Activated CD4-positive, alpha-beta memory T cell treated with anti-CD3 and anti-CD28 coated beads, Interleukin-2, amount 10 ng/mL, durations not matched to agents 7 days and 5 days (primary cell): ENCODE measurements around the gene VEZT. TPM values are rescaled to one million over a fixed set of nuclear protein-coding genes. Genes with fewer than 3 reads are reported as not detected.
"Not testable (repeated sequence)": the region's sequence is repeated elsewhere in the genome, so short reads cannot be mapped to it uniquely, and the experiment has no call there.

ENCODE experiments used
- CTCF ChIA-PET: fragments of 350-600 bp; sonication (Branson Sonifier 250); formaldehyde crosslinking; loops from one replicate; lab custom pipeline; 2021; ENCODE audit warnings: antibody characterized with exemption, inconsistent platforms; lab: Charles Lee
- POLR2A ChIA-PET: fragments of 350-600 bp; sonication (Branson Sonifier 250); formaldehyde crosslinking; loops from one replicate; lab custom pipeline; 2021; ENCODE audit warnings: antibody characterized with exemption; lab: Charles Lee
- DNase-seq: peaks from one replicate; pipeline ENCODE4 v3.0.0-alpha.2; 2020
- H3K27ac Mint-ChIP-seq: one replicate; pipeline ENCODE4 v1.8.0; 2021; ENCODE audit warnings: mild to moderate bottlenecking, mixed read lengths
- H3K27me3 Mint-ChIP-seq: one replicate; pipeline ENCODE4 v1.8.0; 2021; ENCODE audit warnings: mixed read lengths
- H3K36me3 Mint-ChIP-seq: one replicate; pipeline ENCODE4 v1.8.0; 2021; ENCODE audit warnings: low read depth, mixed read lengths
- H3K4me1 Mint-ChIP-seq: one replicate; pipeline ENCODE4 v1.8.0; 2021; ENCODE audit warnings: mixed read lengths
- H3K4me3 Mint-ChIP-seq: one replicate; pipeline ENCODE4 v1.8.0; 2021; ENCODE audit warnings: mild to moderate bottlenecking, mixed read lengths
- H3K9me3 Mint-ChIP-seq: one replicate; pipeline ENCODE4 v1.8.0; 2021; ENCODE audit warnings: mixed read lengths
- total RNA-seq, 2 experiments: library from RNA; stranded (reverse); gene quantifications; one replicate each; pipeline ENCODE4 v1.2.3, GENCODE V29; 2021

Gene VEZT
- total RNA-seq, 2 experiments from 2014 or later, result 35.7 to 38.4 TPM

GRCh38 chr12:95187865-95188415 is 29.7 kb upstream of the VEZT start:
- no peak for DNase-seq
- no peak overlapping the region for H3K27ac Mint-ChIP-seq
- H3K4me3 Mint-ChIP-seq, result no peak overlapping the region
- ChIA-PET POLR2A (no interaction called here), CTCF (no interaction called here)
- H3K4me1 Mint-ChIP-seq, result no peaks in the 10 kb centered on the region
- no peaks in the 10 kb centered on the region for H3K9me3 Mint-ChIP-seq
- H3K36me3 Mint-ChIP-seq, result no peaks in the 10 kb centered on the region
- no peaks in the 10 kb centered on the region for H3K27me3 Mint-ChIP-seq

- Mint-ChIP-seq H3K36me3 (no peaks in the 10 kb centered on the region), H3K27ac (no peak overlapping the region), H3K4me1 (no peaks in the 10 kb centered on the region), H3K4me3 (no peak overlapping the region), H3K27me3 (no peaks in the 10 kb centered on the region), H3K9me3 (no peaks in the 10 kb centered on the region)
- CTCF ChIA-PET, result no interaction called here
- DNase-seq, result no peak
- POLR2A ChIA-PET, result no interaction called here
Observed at GRCh38 chr12:95191060-95191696, 26.4 kb upstream of the VEZT start.

- CTCF ChIA-PET, result no interaction called here
- H3K4me1 Mint-ChIP-seq, result no peaks in the 10 kb centered on the region
- H3K36me3 Mint-ChIP-seq, result no peaks in the 10 kb centered on the region
- no peak overlapping the region for H3K4me3 Mint-ChIP-seq
- H3K27ac Mint-ChIP-seq, result no peak overlapping the region
- POLR2A ChIA-PET, result no interaction called here
- no peaks in the 10 kb centered on the region for H3K27me3 Mint-ChIP-seq
- DNase-seq, result no peak
- H3K9me3 Mint-ChIP-seq, result no peaks in the 10 kb centered on the region
Observed at GRCh38 chr12:95192271-95192670, 25.3 kb upstream of the VEZT start.

- no peak overlapping the region for H3K4me3 Mint-ChIP-seq
Observed at GRCh38 chr12:95193139-95193538, 24.5 kb upstream of the VEZT start.

GRCh38 chr12:95195122-95195521 is 22.5 kb upstream of the VEZT start:
- H3K27ac Mint-ChIP-seq, result no peak overlapping the region
- no peak overlapping the region for H3K4me3 Mint-ChIP-seq
- ChIA-PET POLR2A (no interaction called here), CTCF (no interaction called here)
- no peaks in the 10 kb centered on the region for H3K9me3 Mint-ChIP-seq
- no peaks in the 10 kb centered on the region for H3K4me1 Mint-ChIP-seq
- DNase-seq, result no peak
- no peaks in the 10 kb centered on the region for H3K36me3 Mint-ChIP-seq
- no peaks in the 10 kb centered on the region for H3K27me3 Mint-ChIP-seq

More at GRCh38 chr12:95193139-95193538, 24.5 kb upstream of the VEZT start:
- ChIA-PET POLR2A (no interaction called here), CTCF (interaction anchor here (0.6 kb wide), 1 partner anchor 339 kb away, joined by 3 read pairs; no protein-coding TSS in a partner anchor)
- H3K27me3 Mint-ChIP-seq, result no peaks in the 10 kb centered on the region
- H3K27ac Mint-ChIP-seq, result no peak overlapping the region
- no peaks in the 10 kb centered on the region for H3K4me1 Mint-ChIP-seq
- no peaks in the 10 kb centered on the region for H3K9me3 Mint-ChIP-seq
- H3K36me3 Mint-ChIP-seq, result no peaks in the 10 kb centered on the region
- no peak for DNase-seq

GRCh38 chr12:95196875-95197569 is 20.6 kb upstream of the VEZT start:
- H3K4me3 Mint-ChIP-seq, H3K27ac Mint-ChIP-seq, POLR2A ChIA-PET, DNase-seq, H3K36me3 Mint-ChIP-seq, H3K27me3 Mint-ChIP-seq, CTCF ChIA-PET, H3K9me3 Mint-ChIP-seq, H3K4me1 Mint-ChIP-seq: not testable (repeated sequence)

GRCh38 chr12:95197636-95198035 is 20.0 kb upstream of the VEZT start:
- ChIA-PET CTCF (no interaction called here), POLR2A (interaction anchor here (0.5 kb wide), 1 partner anchor 233 kb away, joined by 3 read pairs; no protein-coding TSS in a partner anchor)
- no peaks in the 10 kb centered on the region for H3K9me3 Mint-ChIP-seq

GRCh38 chr12:95198914-95199313 is 18.7 kb upstream of the VEZT start:
- Mint-ChIP-seq H3K4me1 (no peaks in the 10 kb centered on the region), H3K4me3 (no peak overlapping the region), H3K27me3 (no peaks in the 10 kb centered on the region), H3K9me3 (no peaks in the 10 kb centered on the region), H3K36me3 (no peaks in the 10 kb centered on the region), H3K27ac (no peak overlapping the region)
- no peak for DNase-seq
- CTCF ChIA-PET, result interaction anchor here (0.6 to 0.7 kb wide), 2 partner anchors 9 to 27 kb away, joined by 3 to 4 read pairs; no protein-coding TSS in a partner anchor
- POLR2A ChIA-PET, result no interaction called here

More at GRCh38 chr12:95197636-95198035, 20.0 kb upstream of the VEZT start:
- no peak for DNase-seq
- no peaks in the 10 kb centered on the region for H3K36me3 Mint-ChIP-seq
- H3K4me1 Mint-ChIP-seq, result no peaks in the 10 kb centered on the region
- no peaks in the 10 kb centered on the region for H3K27me3 Mint-ChIP-seq
- no peak overlapping the region for H3K4me3 Mint-ChIP-seq
- H3K27ac Mint-ChIP-seq, result no peak overlapping the region

- ChIA-PET CTCF (no interaction called here), POLR2A (no interaction called here)
- Mint-ChIP-seq H3K4me3 (no peak overlapping the region), H3K4me1 (peaks cover 1% of the 10 kb centered on the region), H3K27ac (no peak overlapping the region), H3K36me3 (no peaks in the 10 kb centered on the region), H3K9me3 (no peaks in the 10 kb centered on the region), H3K27me3 (no peaks in the 10 kb centered on the region)
- DNase-seq, result no peak
Observed at GRCh38 chr12:95200128-95200894, 17.3 kb upstream of the VEZT start.

GRCh38 chr12:95201056-95201670 is 16.4 kb upstream of the VEZT start:
- Mint-ChIP-seq H3K27me3 (no peaks in the 10 kb centered on the region), H3K27ac (no peak overlapping the region), H3K4me1 (peaks cover 1% of the 10 kb centered on the region), H3K36me3 (no peaks in the 10 kb centered on the region), H3K9me3 (no peaks in the 10 kb centered on the region), H3K4me3 (no peak overlapping the region)
- ChIA-PET CTCF (interaction anchor here (0.7 to 1.2 kb wide), 2 partner anchors 21 to 715 kb away, joined by 3 read pairs; no protein-coding TSS in a partner anchor), POLR2A (no interaction called here)
- DNase-seq, result no peak

- Mint-ChIP-seq H3K9me3 (no peaks in the 10 kb centered on the region), H3K4me1 (peaks cover 1% of the 10 kb centered on the region), H3K27me3 (no peaks in the 10 kb centered on the region), H3K27ac (no peak overlapping the region), H3K4me3 (no peak overlapping the region), H3K36me3 (no peaks in the 10 kb centered on the region)
- no peak for DNase-seq
- POLR2A ChIA-PET, result no interaction called here
- CTCF ChIA-PET, result no interaction called here
Observed at GRCh38 chr12:95202691-95203486, 14.7 kb upstream of the VEZT start.

- Mint-ChIP-seq H3K27ac (no peak overlapping the region), H3K27me3 (no peaks in the 10 kb centered on the region), H3K9me3 (no peaks in the 10 kb centered on the region), H3K4me1 (peaks cover 1% of the 10 kb centered on the region), H3K4me3 (no peak overlapping the region), H3K36me3 (no peaks in the 10 kb centered on the region)
- ChIA-PET CTCF (no interaction called here), POLR2A (no interaction called here)
- no peak for DNase-seq
Observed at GRCh38 chr12:95203487-95204030, 14.0 kb upstream of the VEZT start.
